ENCODE data around the gene EPS8L2. TPM values are rescaled to one million over a fixed set of nuclear protein-coding genes. Genes with fewer than 3 reads are reported as not detected.

Gene EPS8L2
- total RNA-seq, 3 donors from 2014 or later = 176 to 335 (median 253) TPM

- peaks cover 4% of the 10 kb centered on the region for H3K36me3 ChIP-seq (ENCODE audit: low read depth)
- ATAC-seq (no peak), DNase-seq (peak in 1 of 3 donors; percentile 46)
- peaks cover 26% of the 10 kb centered on the region for H3K4me1 ChIP-seq (ENCODE audit: low read depth)
- no peak overlapping the region for H3K4me3 ChIP-seq
- H3K9me3 ChIP-seq = no peaks in the 10 kb centered on the region
- TF ChIP-seq CTCF (IDR thresholded peaks at IDR 0.05) = no peak
- intact Hi-C loops (cut with DNase I, micrococcal nuclease) = no loop called here
Measured at GRCh38 chr11:698493-699115, 7.4 kb upstream of the EPS8L2 start.

- peak in 1 of 3 donors; percentile 29 for DNase-seq
- Histone ChIP-seq H3K36me3 (ENCODE audit: low read depth) (peaks cover 4% of the 10 kb centered on the region), H3K4me3 (no peak overlapping the region), H3K4me1 (ENCODE audit: low read depth) (peaks cover 24% of the 10 kb centered on the region), H3K9me3 (no peaks in the 10 kb centered on the region)
- TF ChIP-seq CTCF (IDR thresholded peaks at IDR 0.05) = no peak
- intact Hi-C loops (cut with DNase I, micrococcal nuclease) = no loop called here
- no peak for ATAC-seq
Measured at GRCh38 chr11:699116-699508, 6.9 kb upstream of the EPS8L2 start.

GRCh38 chr11:699753-700152 is 6.3 kb upstream of the EPS8L2 start:
- intact Hi-C loops (cut with DNase I, micrococcal nuclease) = no loop called here
- H3K4me1 ChIP-seq (ENCODE audit: low read depth) = peaks cover 31% of the 10 kb centered on the region
- DNase-seq = peak in 1 of 3 donors; percentile 29
- no peak overlapping the region for H3K4me3 ChIP-seq
- ATAC-seq = no peak
- no peak for TF ChIP-seq CTCF (IDR thresholded peaks at IDR 0.05)
- no peaks in the 10 kb centered on the region for H3K9me3 ChIP-seq
- H3K36me3 ChIP-seq (ENCODE audit: low read depth) = peaks cover 4% of the 10 kb centered on the region

- Histone ChIP-seq H3K4me1 (ENCODE audit: low read depth) (peaks cover 30% of the 10 kb centered on the region), H3K9me3 (no peaks in the 10 kb centered on the region), H3K4me3 (no peak overlapping the region), H3K36me3 (ENCODE audit: low read depth) (no peaks in the 10 kb centered on the region)
- intact Hi-C loops (cut with DNase I, micrococcal nuclease) = no loop called here
- DNase-seq = peak in 2 of 3 donors; percentile 45 to 60
- ATAC-seq = no peak
- TF ChIP-seq CTCF (IDR thresholded peaks at IDR 0.05) = no peak
Measured at GRCh38 chr11:701741-702461, 4.1 kb upstream of the EPS8L2 start.

- DNase-seq = peak; percentile 77 to 85 (median 82)
- TF ChIP-seq CTCF (IDR thresholded peaks at IDR 0.05) = no peak
- no peaks in the 10 kb centered on the region for H3K36me3 ChIP-seq (ENCODE audit: low read depth)
Measured at GRCh38 chr11:702462-703461, 3.3 kb upstream of the EPS8L2 start.

More at GRCh38 chr11:702462-703461, 3.3 kb upstream of the EPS8L2 start:
- H3K9me3 ChIP-seq = no peaks in the 10 kb centered on the region
- H3K4me1 ChIP-seq (ENCODE audit: low read depth) = peaks cover 34% of the 10 kb centered on the region
- intact Hi-C loops (cut with DNase I, micrococcal nuclease) = no loop called here
- no peak overlapping the region for H3K4me3 ChIP-seq
- peak; percentile 40 for ATAC-seq
